Neural cell (in vitro differentiated cells): Measurements from ENCODE around the gene MEAF6. TPM values are rescaled to one million over a fixed set of nuclear protein-coding genes. Genes with fewer than 3 reads are reported as not detected.

Source experiments
- H2AFZ ChIP-seq: fragments of 200-600, 300-800 bp; sonication (generic), shearing (Covaris generic); 2 replicates; pipeline ENCODE4 v1.6.0; 2014; ENCODE audit warnings: low read depth, mild to moderate bottlenecking, antibody characterized with exemption, low read length, moderate library complexity
- H3F3A ChIP-seq: fragments of 200-600 bp; shearing (Covaris generic); 2 replicates; pipeline ENCODE4 v1.6.1; 2016; ENCODE audit warnings: mild to moderate bottlenecking, moderate library complexity, mixed read lengths, antibody characterized with exemption, low read length; ENCODE audit not compliant: insufficient read depth, poor library complexity, severe bottlenecking
- H3K27ac ChIP-seq: fragments of 200-600, 300-800 bp; sonication (generic), shearing (Covaris generic); 2 replicates; pipeline ENCODE4 v1.5.1; 2014; ENCODE audit warnings: mild to moderate bottlenecking, low read length, moderate library complexity
- H3K27me3 ChIP-seq: fragments of 300-800, 200-600 bp; sonication (generic), shearing (Covaris generic); 2 replicates; pipeline ENCODE4 v1.6.0; 2014; ENCODE audit warnings: mild to moderate bottlenecking, low read depth, low read length, moderate library complexity; ENCODE audit not compliant: insufficient read depth
- H3K36me3 ChIP-seq: fragments of 300-800, 200-600 bp; sonication (generic), shearing (Covaris generic); 2 replicates; pipeline ENCODE4 v1.5.1; 2014; ENCODE audit warnings: mild to moderate bottlenecking, antibody characterized with exemption, low read length, moderate library complexity; ENCODE audit not compliant: insufficient read depth
- H3K4me2 ChIP-seq: fragments of 300-800, 200-600 bp; sonication (generic), shearing (Covaris generic); 2 replicates; pipeline ENCODE4 v1.6.0; 2014; ENCODE audit warnings: mild to moderate bottlenecking, low read length
- H3K4me3 ChIP-seq: fragments of 300-800, 200-600 bp; sonication (generic), shearing (Covaris generic); 2 replicates; pipeline ENCODE4 v1.5.1; 2014; ENCODE audit warnings: mild to moderate bottlenecking, low read length, moderate library complexity
- H3K79me2 ChIP-seq: fragments of 200-600 bp; shearing (Covaris generic); replicated peaks from 2 replicates; pipeline ENCODE4 v1.6.0; 2014; ENCODE audit warnings: mild to moderate bottlenecking, low read length, moderate library complexity; ENCODE audit not compliant: insufficient read depth
- H3K9ac ChIP-seq: fragments of 300-800, 200-600 bp; sonication (generic), shearing (Covaris generic); 2 replicates; pipeline ENCODE4 v1.6.1; 2016; ENCODE audit warnings: mild to moderate bottlenecking, low read length, mixed read lengths
- H3K9me2 ChIP-seq: fragments of 200-600 bp; shearing (Covaris generic); 2 replicates; pipeline ENCODE4 v1.6.1; 2016; ENCODE audit warnings: mild to moderate bottlenecking, low read length, mixed read lengths; ENCODE audit not compliant: insufficient read depth
- H3K9me3 ChIP-seq: fragments of 200-600, 300-800 bp; sonication (generic), shearing (Covaris generic); 2 replicates; pipeline ENCODE4 v1.6.1; 2016; ENCODE audit warnings: mild to moderate bottlenecking, mixed run types, low read length, moderate library complexity, mixed read lengths
- H4K20me1 ChIP-seq: fragments of 200-600 bp; shearing (Covaris generic); 2 replicates; pipeline ENCODE4 v1.6.1; 2016; ENCODE audit warnings: mild to moderate bottlenecking, mixed run types; ENCODE audit not compliant: insufficient read depth
- CTCF ChIP-seq: fragments of 450-650 bp; IDR thresholded peaks from 2 replicates; pipeline ENCODE4 v1.5.1; 2014; ENCODE audit warnings: antibody characterized with exemption, mild to moderate bottlenecking, moderate library complexity; ENCODE audit not compliant: poor library complexity, severe bottlenecking
- EP300 ChIP-seq: fragments of 450-650 bp; conservative IDR thresholded peaks from 2 replicates; pipeline ENCODE4 v1.6.1; 2014; ENCODE audit warnings: antibody characterized with exemption, mild to moderate bottlenecking, moderate library complexity; ENCODE audit not compliant: poor library complexity, severe bottlenecking
- EZH2 ChIP-seq: fragments of 200-600, 300-800 bp; shearing (Covaris generic), sonication (generic); IDR thresholded peaks from 2 replicates; pipeline ENCODE4 v1.6.1; 2014; ENCODE audit warnings: antibody characterized with exemption, low read length, borderline replicate concordance, mild to moderate bottlenecking; ENCODE audit not compliant: insufficient read depth, poor library complexity, severe bottlenecking
- MXI1 ChIP-seq: fragments of 450-650 bp; conservative IDR thresholded peaks from 2 replicates; pipeline ENCODE4 v1.6.1; 2014; ENCODE audit warnings: antibody characterized with exemption, mild to moderate bottlenecking; ENCODE audit not compliant: poor library complexity, severe bottlenecking
- POLR2AphosphoS5 ChIP-seq: IDR thresholded peaks from 2 replicates; pipeline ENCODE4 v1.6.1; 2012
- RAD21 ChIP-seq: fragments of 450-650 bp; conservative IDR thresholded peaks from 2 replicates; pipeline ENCODE4 v1.6.1; 2014; ENCODE audit warnings: antibody characterized with exemption, mild to moderate bottlenecking, moderate library complexity
- REST ChIP-seq: IDR thresholded peaks from 2 replicates; pipeline ENCODE4 v1.6.1; 2012; ENCODE audit warnings: borderline replicate concordance
- SMC3 ChIP-seq: fragments of 450-650 bp; conservative IDR thresholded peaks from 2 replicates; pipeline ENCODE4 v1.6.1; 2014; ENCODE audit warnings: antibody characterized with exemption, mild to moderate bottlenecking, moderate library complexity; ENCODE audit not compliant: poor library complexity
- TAF1 ChIP-seq: IDR thresholded peaks from 2 replicates; pipeline ENCODE4 v1.6.1; 2012; ENCODE audit warnings: low read depth
- polyA plus RNA-seq: library from polyadenylated mRNA; depleted of rRNA; stranded (reverse); fragments of >200 nt; gene quantifications from 2 replicates; pipeline ENCODE4 v1.2.3, GENCODE V29; 2014

Gene MEAF6
- polyA plus RNA-seq, 1 donor from 2014 or later, result 351 TPM

DNA sequence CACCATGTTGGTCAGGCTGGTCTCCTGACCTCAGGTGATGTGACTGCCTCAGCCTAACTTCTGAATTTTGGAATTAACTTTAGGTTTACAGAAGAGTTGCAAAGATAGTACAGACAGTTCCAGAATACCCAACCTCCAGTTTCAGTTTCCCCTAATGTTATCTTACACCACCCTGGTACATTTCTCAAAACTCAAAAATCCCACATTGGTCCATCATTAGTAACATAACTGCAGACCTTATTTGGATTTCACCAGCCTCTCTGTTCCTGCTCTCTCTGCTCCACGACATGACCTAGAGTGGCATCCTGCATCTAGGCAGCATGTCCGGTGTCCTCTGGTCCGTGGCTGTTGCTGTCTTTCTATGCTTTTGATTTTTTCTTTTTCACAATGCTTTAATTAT is 45.2 kb downstream of the MEAF6 start:
- Histone ChIP-seq H3F3A (no peaks in the 10 kb centered on the region), H3K4me2 (no peak overlapping the region), H3K27me3 (peaks cover 6% of the 10 kb centered on the region), H3K36me3 (no peaks in the 10 kb centered on the region), H3K9me2 (no peaks in the 10 kb centered on the region), H3K27ac (no peak overlapping the region), H4K20me1 (no peaks in the 10 kb centered on the region), H3K9me3 (no peaks in the 10 kb centered on the region), H3K9ac (no peak overlapping the region), H2AFZ (no peak overlapping the region), H3K79me2 (no peaks in the 10 kb centered on the region), H3K4me3 (no peak overlapping the region)
- TF ChIP-seq RAD21, result no peak
- no peak for TF ChIP-seq MXI1
- TF ChIP-seq SMC3, result no peak
- TF ChIP-seq REST, result no peak
- TF ChIP-seq POLR2AphosphoS5, result no peak
- TF ChIP-seq EP300, result no peak
- no peak for TF ChIP-seq EZH2
- TF ChIP-seq TAF1, result no peak
- no peak for TF ChIP-seq CTCF

- Histone ChIP-seq H3K4me2 (no peak overlapping the region), H3K9ac (no peak overlapping the region), H3K79me2 (no peaks in the 10 kb centered on the region), H3K27me3 (no peaks in the 10 kb centered on the region), H3F3A (no peaks in the 10 kb centered on the region), H3K9me2 (no peaks in the 10 kb centered on the region), H3K27ac (no peak overlapping the region), H3K9me3 (no peaks in the 10 kb centered on the region), H3K4me3 (no peak overlapping the region), H2AFZ (no peak overlapping the region), H4K20me1 (no peaks in the 10 kb centered on the region), H3K36me3 (no peaks in the 10 kb centered on the region)
- TF ChIP-seq EZH2, result no peak
- no peak for TF ChIP-seq SMC3
- no peak for TF ChIP-seq REST
These were observed 46.5 kb downstream of the MEAF6 start for GRCh38 chr1:37468037-37468436.
